Prostate gland (tissue), 2 donors: ENCODE data around the gene CEP128. TPM values are rescaled to one million over a fixed set of nuclear protein-coding genes. Genes with fewer than 3 reads are reported as not detected.

Experiments used
- DNase-seq: peaks from one replicate; pipeline ENCODE4 v3.0.0-alpha.2; 2019; ENCODE audit warnings: low spot score
- H3K27ac ChIP-seq, 2 donors: fragments of 200-600 bp; sonication (generic); 2 replicates each; pipeline ENCODE4 v1.5.1; 2017 to 2019
- H3K27me3 ChIP-seq: fragments of 200-600 bp; sonication (generic); replicated peaks from 2 replicates; pipeline ENCODE4 v1.5.1; 2019; ENCODE audit not compliant: insufficient read depth
- H3K36me3 ChIP-seq, 2 donors: fragments of 200-600 bp; sonication (generic); 1 replicate in 1 of 2; 2 replicates in 1 of 2; pipeline versions ENCODE4 v1.5.1 to v1.8.1; 2017 to 2019
- H3K4me1 ChIP-seq: fragments of 200-600 bp; sonication (generic); replicated peaks from 2 replicates; pipeline ENCODE4 v1.5.1; 2019
- H3K4me3 ChIP-seq, 2 donors: fragments of 200-600 bp; sonication (generic); 2 replicates each; pipeline ENCODE4 v1.5.1; 2017 to 2019
- H3K9me3 ChIP-seq: fragments of 200-600 bp; sonication (generic); 2 replicates; pipeline ENCODE4 v1.5.1; 2017
- POLR2A ChIP-seq: fragments of 450-650 bp; IDR thresholded peaks from one replicate; pipeline ENCODE4 v1.6.1; 2016; ENCODE audit warnings: antibody characterized with exemption, mild to moderate bottlenecking
- POLR2AphosphoS5 ChIP-seq: sonication (generic); formaldehyde crosslinking; IDR thresholded peaks from one replicate; pipeline ENCODE4 v1.6.1; 2017; ENCODE audit warnings: antibody characterized with exemption
- WGBS: methylation state at CpG from one replicate; pipeline ENCODE4 v1.1.5; 2018; 5-methylcytosine and 5-hydroxymethylcytosine counted together
- intact Hi-C: fragments of 100-400 bp; cut with DNase I; formaldehyde crosslinking; loops from one replicate; pipeline ENCODE4 v1.14.2; 2022
- total RNA-seq, 2 donors: library from RNA; depleted of rRNA; stranded (reverse); fragments of >200 nt; gene quantifications; one replicate each; pipeline ENCODE4 v1.1.0, GENCODE V29; 2016
- TF ChIP-seq, protein P1 (sequence below), 4 experiments: fragments of 200-600 bp in 2 of 4; fragments of 450-650 bp in 2 of 4; sonication (generic) in 2 of 4; IDR thresholded peaks; 1 replicate in 3 of 4; 2 replicates in 1 of 4; pipeline ENCODE4 v1.5.1; 2016 to 2019; ENCODE audit warnings: antibody characterized with exemption in 4 of 4, mild to moderate bottlenecking in 2 of 4, moderate library complexity in 2 of 4

Gene CEP128
- total RNA-seq, 2 donors from 2014 or later, result 6.4 to 7.3 TPM

DNA sequence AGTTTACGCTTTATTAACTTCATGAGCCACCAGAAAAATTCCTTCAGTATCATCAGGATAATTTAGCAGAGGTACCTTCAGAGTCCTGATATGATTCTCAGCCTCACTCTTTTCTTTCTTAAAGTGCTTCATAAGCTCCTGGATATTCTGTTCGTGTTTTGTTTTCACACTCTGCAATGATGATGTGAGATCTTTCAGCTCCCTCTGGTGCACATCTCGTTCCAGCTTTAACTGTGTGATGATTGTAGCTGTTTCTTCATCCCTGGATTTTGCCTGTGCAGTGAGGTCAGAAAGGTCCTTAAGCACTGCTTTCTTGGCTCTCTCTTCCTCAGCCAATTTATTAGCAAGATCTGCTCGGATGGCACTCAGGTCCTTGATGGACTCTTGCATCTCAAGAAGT, 156.7 kb downstream of the CEP128 start:
- H3K36me3 ChIP-seq, result no peaks in the 10 kb centered on the region
- no peak for DNase-seq
- no peak overlapping the region for H3K4me3 ChIP-seq
- H3K4me1 ChIP-seq, result no peaks in the 10 kb centered on the region
- TF ChIP-seq POLR2AphosphoS5 (no peak), POLR2A (no peak)
- TF ChIP-seq, protein P1, sequence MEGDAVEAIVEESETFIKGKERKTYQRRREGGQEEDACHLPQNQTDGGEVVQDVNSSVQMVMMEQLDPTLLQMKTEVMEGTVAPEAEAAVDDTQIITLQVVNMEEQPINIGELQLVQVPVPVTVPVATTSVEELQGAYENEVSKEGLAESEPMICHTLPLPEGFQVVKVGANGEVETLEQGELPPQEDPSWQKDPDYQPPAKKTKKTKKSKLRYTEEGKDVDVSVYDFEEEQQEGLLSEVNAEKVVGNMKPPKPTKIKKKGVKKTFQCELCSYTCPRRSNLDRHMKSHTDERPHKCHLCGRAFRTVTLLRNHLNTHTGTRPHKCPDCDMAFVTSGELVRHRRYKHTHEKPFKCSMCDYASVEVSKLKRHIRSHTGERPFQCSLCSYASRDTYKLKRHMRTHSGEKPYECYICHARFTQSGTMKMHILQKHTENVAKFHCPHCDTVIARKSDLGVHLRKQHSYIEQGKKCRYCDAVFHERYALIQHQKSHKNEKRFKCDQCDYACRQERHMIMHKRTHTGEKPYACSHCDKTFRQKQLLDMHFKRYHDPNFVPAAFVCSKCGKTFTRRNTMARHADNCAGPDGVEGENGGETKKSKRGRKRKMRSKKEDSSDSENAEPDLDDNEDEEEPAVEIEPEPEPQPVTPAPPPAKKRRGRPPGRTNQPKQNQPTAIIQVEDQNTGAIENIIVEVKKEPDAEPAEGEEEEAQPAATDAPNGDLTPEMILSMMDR (IDR thresholded peaks at IDR 0.05), result no peak
- H3K27ac ChIP-seq, result no peak overlapping the region
- intact Hi-C loops, result no loop called here
- WGBS, result 67% methylated on average over 4 of the region's 4 CpGs
- H3K9me3 ChIP-seq, result no peaks in the 10 kb centered on the region
- no peaks in the 10 kb centered on the region for H3K27me3 ChIP-seq

DNA sequence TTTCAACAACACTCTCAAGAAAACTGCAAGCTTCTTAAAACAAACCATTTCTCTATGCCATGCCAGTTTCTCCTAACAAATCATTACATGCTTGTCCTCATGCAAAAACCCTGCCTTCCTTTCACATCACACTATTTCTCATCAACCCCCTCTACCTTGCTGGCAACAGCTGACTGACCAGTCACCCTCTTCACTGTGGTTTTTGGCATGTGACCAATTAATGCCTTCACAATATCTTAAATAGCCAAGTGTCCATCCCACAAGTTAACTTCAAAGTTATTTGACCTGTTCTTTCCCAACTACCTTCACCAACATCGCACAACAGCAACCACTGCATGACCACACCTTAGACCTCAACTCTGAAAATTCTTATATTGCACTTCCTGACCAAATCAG, 159.6 kb downstream of the CEP128 start:
- H3K9me3 ChIP-seq, result no peaks in the 10 kb centered on the region
- no peaks in the 10 kb centered on the region for H3K36me3 ChIP-seq
- H3K27ac ChIP-seq, result no peak overlapping the region
- no peaks in the 10 kb centered on the region for H3K27me3 ChIP-seq
- H3K4me1 ChIP-seq, result no peaks in the 10 kb centered on the region
- H3K4me3 ChIP-seq, result no peak overlapping the region
- intact Hi-C loops, result no loop called here
- DNase-seq, result no peak
- 93% methylated on average over 1 of the region's 1 CpG for WGBS
- TF ChIP-seq POLR2AphosphoS5 (no peak), POLR2A (no peak)
- TF ChIP-seq, protein P1 (IDR thresholded peaks at IDR 0.05), result no peak

DNA sequence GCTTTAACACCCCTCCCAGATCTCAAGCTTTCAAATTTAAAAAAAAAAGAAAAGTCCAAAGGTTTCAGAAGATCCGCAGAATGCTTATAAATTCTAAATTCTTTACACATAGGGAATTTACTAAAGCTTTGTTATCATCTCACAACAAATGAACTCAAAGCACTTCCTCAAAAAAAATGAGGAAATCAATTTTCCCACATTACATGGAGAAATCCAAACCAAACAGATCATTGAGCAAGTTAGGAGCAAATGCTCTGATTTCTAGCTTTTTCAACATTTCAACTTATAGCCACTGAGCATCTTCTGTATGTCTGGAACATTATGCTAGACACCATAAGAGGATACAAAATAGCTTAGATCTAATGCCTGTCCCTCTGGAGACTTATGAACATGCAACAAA, 161.0 kb downstream of the CEP128 start:
- no peak overlapping the region for H3K4me3 ChIP-seq
- H3K27me3 ChIP-seq, result no peaks in the 10 kb centered on the region
- TF ChIP-seq POLR2AphosphoS5, result no peak
- TF ChIP-seq, protein P1 (IDR thresholded peaks at IDR 0.05), result no peak
- no peak for TF ChIP-seq POLR2A
- intact Hi-C loops, result no loop called here
- H3K27ac ChIP-seq, result no peak overlapping the region
- 51% methylated on average over 1 of the region's 1 CpG for WGBS
- H3K4me1 ChIP-seq, result no peaks in the 10 kb centered on the region
- H3K36me3 ChIP-seq, result no peaks in the 10 kb centered on the region
- no peak for DNase-seq
- no peaks in the 10 kb centered on the region for H3K9me3 ChIP-seq

DNA sequence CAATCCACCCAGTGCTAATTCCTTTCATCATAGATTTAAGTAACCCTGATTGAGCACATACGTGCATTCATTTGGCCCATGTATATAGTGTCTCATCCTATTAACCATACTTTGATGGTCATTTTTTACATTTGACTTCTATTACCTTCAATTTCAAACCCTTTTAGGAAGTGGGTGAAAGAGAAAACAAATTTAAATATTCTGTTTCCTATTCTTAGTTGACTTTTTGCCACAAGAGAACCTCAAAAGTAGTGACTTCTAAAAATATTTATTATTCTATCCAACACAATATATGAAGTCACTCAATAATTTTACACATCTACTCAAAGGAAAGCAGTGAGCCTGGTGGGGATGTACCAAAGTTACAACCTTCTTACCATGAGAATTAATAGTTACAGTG, 164.9 kb downstream of the CEP128 start:
- H3K27ac ChIP-seq, result no peak overlapping the region
- H3K36me3 ChIP-seq, result no peaks in the 10 kb centered on the region
- H3K27me3 ChIP-seq, result no peaks in the 10 kb centered on the region
- H3K4me3 ChIP-seq, result no peak overlapping the region
- TF ChIP-seq, protein P1 (IDR thresholded peaks at IDR 0.05), result no peak
- TF ChIP-seq POLR2AphosphoS5, result no peak
- TF ChIP-seq POLR2A, result no peak
- H3K9me3 ChIP-seq, result no peaks in the 10 kb centered on the region
- intact Hi-C loops, result no loop called here
- no peak for DNase-seq
- WGBS, result 98% methylated on average over 1 of the region's 1 CpG
- H3K4me1 ChIP-seq, result no peaks in the 10 kb centered on the region

DNA sequence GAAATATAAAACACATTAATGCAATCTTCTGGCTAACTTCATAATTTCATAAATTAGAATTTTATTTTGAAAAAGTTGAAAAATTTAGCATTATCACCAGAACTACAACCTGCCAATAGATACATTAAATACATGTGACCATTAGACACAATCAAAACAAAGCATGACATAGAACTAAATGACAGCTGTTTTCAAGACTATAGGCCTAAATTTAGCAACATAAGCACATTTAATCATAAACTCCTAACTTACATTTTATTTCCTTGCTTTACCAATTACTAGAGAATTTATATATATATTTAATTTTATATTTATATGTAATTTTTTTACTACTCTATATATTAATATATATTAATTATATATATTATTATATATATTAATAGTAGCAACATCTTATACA, 165.4 kb downstream of the CEP128 start:
- intact Hi-C loops, result no loop called here
- Histone ChIP-seq H3K36me3 (no peaks in the 10 kb centered on the region), H3K27ac (no peak overlapping the region), H3K4me3 (no peak overlapping the region), H3K9me3 (no peaks in the 10 kb centered on the region), H3K4me1 (no peaks in the 10 kb centered on the region), H3K27me3 (no peaks in the 10 kb centered on the region)
- TF ChIP-seq, protein P1 (IDR thresholded peaks at IDR 0.05), result no peak
- TF ChIP-seq POLR2A (no peak), POLR2AphosphoS5 (no peak)
- no peak for DNase-seq
